ENCODE measurements around the gene PHYHD1. TPM values are rescaled to one million over a fixed set of nuclear protein-coding genes. Genes with fewer than 3 reads are reported as not detected.

The PHYHD1 gene
- total RNA-seq, 3 donors from 2014 or later = 24.3 to 67.0 (median 44.8) TPM

- TF ChIP-seq POLR2AphosphoS5 (IDR thresholded peaks at IDR 0.05) (no peak), POLR2A (IDR thresholded peaks at IDR 0.05) (no peak), CTCF (IDR thresholded peaks at IDR 0.05) (no peak)
- no peak for DNase-seq (ENCODE audit: low spot score in 2 of 2)
- intact Hi-C loops (cut with DNase I; ENCODE audit: low total_unique reads) = no loop called here
- H3K4me1 ChIP-seq = peaks cover 7 to 56% of the 10 kb centered on the region in 2 donors
- no peaks in the 10 kb centered on the region for H3K9me3 ChIP-seq
- H3K4me3 ChIP-seq = no peak overlapping the region
- no peaks in the 10 kb centered on the region for H3K36me3 ChIP-seq
- peak overlapping the region in 1 of 2 donors; percentile 65 for H3K27ac ChIP-seq
- no peaks in the 10 kb centered on the region for H3K27me3 ChIP-seq
Observed at GRCh38 chr9:128887049-128887448, 33.7 kb upstream of the PHYHD1 start.

DNA sequence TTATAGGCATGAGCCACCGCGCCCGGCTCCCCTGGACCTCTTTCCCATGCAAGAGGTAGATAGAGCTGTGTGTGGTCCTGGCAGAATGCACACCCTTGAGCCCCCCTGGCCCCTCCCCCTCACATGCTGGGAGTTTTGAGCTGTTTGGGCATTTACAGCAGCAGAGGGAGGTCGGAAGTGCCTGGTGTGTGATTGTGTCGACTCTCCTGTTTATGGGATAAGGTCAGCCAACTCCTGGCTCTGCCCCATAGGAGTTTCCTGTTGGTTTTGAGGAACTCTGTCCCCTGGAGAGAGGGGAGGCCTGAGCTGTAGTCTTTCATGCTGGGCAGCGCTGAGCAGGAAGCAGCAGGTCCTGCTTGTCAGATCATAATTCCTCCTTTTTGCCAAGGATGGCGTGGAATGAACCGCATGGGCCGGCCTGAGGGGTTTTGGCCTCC, 32.9 kb upstream of the PHYHD1 start:
- H3K4me1 ChIP-seq = peaks cover 11 to 63% of the 10 kb centered on the region in 2 donors
- no peaks in the 10 kb centered on the region for H3K27me3 ChIP-seq

DNA sequence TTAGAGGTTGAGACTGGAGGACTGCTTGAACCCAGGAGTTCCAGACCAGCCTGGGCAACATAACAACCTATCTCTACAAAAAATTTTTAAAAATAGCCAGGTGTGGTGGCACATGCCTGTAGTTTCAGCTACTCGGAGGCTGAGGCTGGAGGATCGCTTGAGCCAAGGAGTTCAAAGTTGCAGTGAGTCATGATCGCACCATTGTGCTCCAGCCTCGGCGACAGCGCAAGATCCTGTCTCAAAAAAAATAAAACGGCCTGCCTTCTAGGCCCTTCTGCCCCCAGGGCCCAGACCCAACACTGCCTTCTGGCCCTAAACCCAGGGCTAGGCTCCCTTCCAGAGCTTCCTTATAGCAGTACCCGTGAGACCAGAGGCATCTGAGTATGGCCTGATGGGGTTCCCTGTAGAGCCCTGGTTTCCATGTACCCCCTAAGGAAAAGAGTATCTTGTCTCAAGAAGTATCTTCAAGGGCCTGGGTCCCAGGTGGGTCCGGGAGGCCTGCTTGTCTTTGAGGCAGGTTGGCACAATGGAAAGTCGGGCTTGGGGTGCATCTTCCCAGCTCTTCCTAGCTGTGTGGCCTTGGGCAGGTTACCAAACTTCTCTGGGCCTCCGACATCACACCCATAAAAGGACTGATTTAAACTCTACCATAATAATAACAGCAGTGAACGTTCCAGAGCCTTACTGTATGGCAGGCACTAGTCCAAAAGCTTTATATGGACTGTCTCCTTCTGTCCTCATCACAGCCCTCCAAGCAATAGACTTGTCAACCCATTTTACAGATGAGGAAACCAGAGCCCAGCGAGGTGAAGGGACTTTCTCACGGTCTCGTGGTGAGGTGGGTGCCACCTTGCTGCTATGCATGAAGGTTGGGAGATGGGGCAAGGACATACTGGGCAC, 29.2 kb upstream of the PHYHD1 start:
- Histone ChIP-seq H3K36me3 (no peaks in the 10 kb centered on the region), H3K27me3 (no peaks in the 10 kb centered on the region), H3K4me3 (peak overlapping the region in 2 of 3 donors; percentile 34 to 57), H3K4me1 (peaks cover 14 to 55% of the 10 kb centered on the region in 2 donors), H3K9me3 (no peaks in the 10 kb centered on the region), H3K27ac (peak overlapping the region; percentile 97)
- TF ChIP-seq POLR2AphosphoS5 (IDR thresholded peaks at IDR 0.05) (peak in 1 of 3 donors; percentile 14), CTCF (IDR thresholded peaks at IDR 0.05) (no peak)
- intact Hi-C loops (cut with DNase I; ENCODE audit: low total_unique reads) = no loop called here
- DNase-seq (ENCODE audit: low spot score in 2 of 2) = no peak

More for the DNA sequence above, 32.9 kb upstream of the PHYHD1 start:
- H3K4me3 ChIP-seq = peak overlapping the region in 1 of 3 donors; percentile 38
- intact Hi-C loops (cut with DNase I; ENCODE audit: low total_unique reads) = no loop called here
- no peaks in the 10 kb centered on the region for H3K9me3 ChIP-seq
- no peak for TF ChIP-seq CTCF (IDR thresholded peaks at IDR 0.05)
- TF ChIP-seq POLR2AphosphoS5 (IDR thresholded peaks at IDR 0.05) = peak in 2 of 3 donors; percentile 34 to 42
- H3K36me3 ChIP-seq = no peaks in the 10 kb centered on the region
- H3K27ac ChIP-seq = peak overlapping the region; percentile 84 to 97
- DNase-seq (ENCODE audit: low spot score in 2 of 2) = peak in 1 of 2 donors; percentile 76

- TF ChIP-seq POLR2AphosphoS5 (IDR thresholded peaks at IDR 0.05) = peak; percentile 83 to 91 (median 87)
- TF ChIP-seq CTCF (IDR thresholded peaks at IDR 0.05) = no peak
- peak; percentile 15 for TF ChIP-seq POLR2A (IDR thresholded peaks at IDR 0.05)
- Histone ChIP-seq H3K4me1 (peaks cover 14 to 52% of the 10 kb centered on the region in 2 donors), H3K27me3 (no peaks in the 10 kb centered on the region), H3K36me3 (no peaks in the 10 kb centered on the region), H3K27ac (peak overlapping the region; percentile 97), H3K4me3 (peak overlapping the region; percentile 27 to 57 (median 34)), H3K9me3 (no peaks in the 10 kb centered on the region)
- intact Hi-C loops (cut with DNase I; ENCODE audit: low total_unique reads) = no loop called here
- DNase-seq (ENCODE audit: low spot score in 2 of 2) = peak; percentile 92 to 95
Observed at GRCh38 chr9:128892221-128892921, 28.4 kb upstream of the PHYHD1 start.
